ENCODE data around the gene TEAD4. TPM values are rescaled to one million over a fixed set of nuclear protein-coding genes. Genes with fewer than 3 reads are reported as not detected.

The TEAD4 gene
- total RNA-seq, 1 donor from 2014 or later = 48.8 TPM

DNA sequence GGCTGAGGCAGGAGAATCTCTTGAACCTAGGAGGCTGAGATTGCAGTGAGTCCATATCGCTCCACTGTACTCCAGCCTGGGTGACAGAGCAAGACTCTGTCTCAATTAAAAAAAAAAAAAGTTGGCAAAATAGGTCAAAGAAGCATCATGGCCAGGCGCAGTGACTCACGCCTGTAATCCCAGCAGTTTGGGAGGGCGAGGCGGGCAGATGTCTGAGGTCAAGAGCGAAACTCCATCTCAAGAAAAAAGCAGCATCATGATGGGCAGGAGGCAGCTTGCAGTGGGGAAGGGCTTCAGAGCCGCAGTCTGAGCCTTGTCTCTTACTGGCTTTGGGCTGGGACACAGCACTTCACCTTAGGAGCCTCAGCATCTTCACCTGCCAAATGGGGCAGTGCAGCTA, 21.4 kb downstream of the TEAD4 start:
- DNase-seq (ENCODE audit: low read depth) = no peak
- no peak overlapping the region for H3K4me3 ChIP-seq (ENCODE audit: low read depth, low read length)
- TF ChIP-seq, protein P1, sequence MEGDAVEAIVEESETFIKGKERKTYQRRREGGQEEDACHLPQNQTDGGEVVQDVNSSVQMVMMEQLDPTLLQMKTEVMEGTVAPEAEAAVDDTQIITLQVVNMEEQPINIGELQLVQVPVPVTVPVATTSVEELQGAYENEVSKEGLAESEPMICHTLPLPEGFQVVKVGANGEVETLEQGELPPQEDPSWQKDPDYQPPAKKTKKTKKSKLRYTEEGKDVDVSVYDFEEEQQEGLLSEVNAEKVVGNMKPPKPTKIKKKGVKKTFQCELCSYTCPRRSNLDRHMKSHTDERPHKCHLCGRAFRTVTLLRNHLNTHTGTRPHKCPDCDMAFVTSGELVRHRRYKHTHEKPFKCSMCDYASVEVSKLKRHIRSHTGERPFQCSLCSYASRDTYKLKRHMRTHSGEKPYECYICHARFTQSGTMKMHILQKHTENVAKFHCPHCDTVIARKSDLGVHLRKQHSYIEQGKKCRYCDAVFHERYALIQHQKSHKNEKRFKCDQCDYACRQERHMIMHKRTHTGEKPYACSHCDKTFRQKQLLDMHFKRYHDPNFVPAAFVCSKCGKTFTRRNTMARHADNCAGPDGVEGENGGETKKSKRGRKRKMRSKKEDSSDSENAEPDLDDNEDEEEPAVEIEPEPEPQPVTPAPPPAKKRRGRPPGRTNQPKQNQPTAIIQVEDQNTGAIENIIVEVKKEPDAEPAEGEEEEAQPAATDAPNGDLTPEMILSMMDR (conservative IDR thresholded peaks at IDR 0.05; ENCODE audit: low read depth, low read length) = no peak

DNA sequence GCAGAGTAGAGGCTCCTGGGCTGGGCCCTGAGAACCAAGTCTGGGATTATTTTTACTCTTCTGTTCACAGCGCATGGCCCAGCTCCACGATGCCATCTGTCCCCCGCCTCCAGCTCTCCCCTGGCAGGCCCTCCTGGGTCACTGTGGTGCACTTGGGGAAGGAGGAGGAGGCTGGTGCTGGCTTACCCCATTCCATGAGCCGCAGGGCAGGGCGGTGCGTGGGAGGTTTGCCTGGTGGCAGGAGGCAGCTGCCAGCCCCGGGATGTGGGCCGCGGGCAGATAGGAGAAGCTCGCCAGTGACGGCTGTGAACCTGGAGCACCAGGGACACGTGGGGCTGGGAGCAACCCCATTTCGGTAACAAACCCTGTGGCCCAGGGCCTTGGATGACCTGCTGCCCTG, 23.2 kb downstream of the TEAD4 start:
- H3K4me3 ChIP-seq (ENCODE audit: low read depth, low read length) = no peak overlapping the region
- TF ChIP-seq, protein P1 (conservative IDR thresholded peaks at IDR 0.05; ENCODE audit: low read depth, low read length) = no peak

DNA sequence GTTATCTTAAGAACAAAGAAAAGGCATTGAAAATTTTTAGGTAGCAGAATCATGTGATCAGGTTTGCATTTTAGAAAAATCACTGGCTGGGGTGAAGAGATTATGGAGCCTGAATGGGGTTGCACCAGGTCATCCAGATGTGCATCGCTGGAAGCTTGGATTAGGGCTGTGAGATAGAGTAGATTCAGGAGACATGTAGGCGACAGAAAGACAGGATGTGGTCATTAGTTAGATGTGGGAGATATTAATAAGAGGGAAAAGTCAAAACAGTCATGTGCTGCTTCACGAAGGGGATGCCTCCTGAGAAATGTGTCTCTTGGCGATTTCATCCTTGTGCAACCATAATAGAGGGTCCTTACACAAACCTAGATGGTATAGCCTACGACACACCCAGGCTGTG, 25.1 kb downstream of the TEAD4 start:
- TF ChIP-seq, protein P1 (conservative IDR thresholded peaks at IDR 0.05; ENCODE audit: low read depth, low read length) = no peak
- no peak overlapping the region for H3K4me3 ChIP-seq (ENCODE audit: low read depth, low read length)
- no peak for DNase-seq (ENCODE audit: low read depth)

More for the DNA sequence above, 23.2 kb downstream of the TEAD4 start:
- no peak for DNase-seq (ENCODE audit: low read depth)

DNA sequence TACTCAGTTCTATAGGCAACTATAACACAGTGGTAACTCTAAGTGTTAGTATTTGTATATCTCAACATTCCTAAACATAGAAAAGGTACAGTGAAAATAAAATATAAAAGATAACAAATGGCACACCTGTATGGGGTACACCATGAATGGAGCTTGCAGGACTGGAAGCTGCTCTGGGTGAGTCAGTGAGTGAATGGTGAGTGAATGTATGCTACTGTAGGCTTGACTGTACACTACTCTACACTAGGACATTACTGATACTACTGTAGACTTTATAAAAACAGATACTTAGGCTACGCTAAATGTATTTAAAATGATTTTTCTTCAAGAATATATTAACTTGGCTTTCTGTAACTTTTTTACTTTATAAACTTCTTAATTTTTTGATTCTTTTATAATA, 25.5 kb downstream of the TEAD4 start:
- no peak for DNase-seq (ENCODE audit: low read depth)
- TF ChIP-seq, protein P1 (conservative IDR thresholded peaks at IDR 0.05; ENCODE audit: low read depth, low read length) = no peak
- no peak overlapping the region for H3K4me3 ChIP-seq (ENCODE audit: low read depth, low read length)

DNA sequence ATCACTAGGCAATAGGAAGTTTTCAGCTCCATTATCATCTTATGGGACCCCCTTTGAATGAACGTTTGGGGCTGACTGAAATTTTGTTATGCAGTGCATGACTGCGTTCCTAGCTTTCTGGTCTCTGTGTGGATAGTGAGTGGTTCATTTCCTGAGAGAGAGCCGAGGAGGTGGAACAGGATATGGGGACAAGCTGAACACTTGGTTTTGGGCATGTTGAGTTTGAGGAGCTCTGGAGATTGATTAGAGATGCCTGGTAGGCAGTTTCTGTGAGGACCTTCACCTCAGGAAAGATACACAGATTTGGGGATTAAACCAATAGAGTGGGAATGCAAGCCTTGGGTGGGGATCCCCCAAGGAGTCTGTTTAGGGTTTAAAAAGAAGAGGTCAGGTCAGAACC, 27.7 kb downstream of the TEAD4 start:
- DNase-seq (ENCODE audit: low read depth) = no peak
- H3K4me3 ChIP-seq (ENCODE audit: low read depth, low read length) = no peak overlapping the region
- TF ChIP-seq, protein P1 (conservative IDR thresholded peaks at IDR 0.05; ENCODE audit: low read depth, low read length) = no peak

DNA sequence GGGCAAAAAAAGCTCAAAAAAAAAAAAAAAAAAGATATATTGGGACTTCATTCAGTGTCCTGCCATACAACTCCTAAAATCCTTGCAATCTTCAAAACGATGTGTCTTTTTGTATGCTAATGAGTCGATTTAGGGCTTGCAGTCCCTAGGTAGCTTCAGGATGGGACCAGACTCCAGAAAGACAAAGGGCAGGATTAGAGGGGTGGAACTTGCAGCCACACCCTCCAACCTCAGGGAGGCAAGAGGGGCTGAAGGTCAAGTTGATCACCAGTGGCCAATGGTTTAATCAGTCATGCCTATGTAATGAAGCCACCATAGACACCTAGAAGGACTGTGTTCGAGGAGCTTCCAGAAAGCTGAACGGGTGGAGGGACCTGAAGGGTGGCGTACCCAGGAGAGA, 29.3 kb downstream of the TEAD4 start:
- H3K4me3 ChIP-seq (ENCODE audit: low read depth, low read length) = no peak overlapping the region
- TF ChIP-seq, protein P1 (conservative IDR thresholded peaks at IDR 0.05; ENCODE audit: low read depth, low read length) = no peak
- DNase-seq (ENCODE audit: low read depth) = no peak

DNA sequence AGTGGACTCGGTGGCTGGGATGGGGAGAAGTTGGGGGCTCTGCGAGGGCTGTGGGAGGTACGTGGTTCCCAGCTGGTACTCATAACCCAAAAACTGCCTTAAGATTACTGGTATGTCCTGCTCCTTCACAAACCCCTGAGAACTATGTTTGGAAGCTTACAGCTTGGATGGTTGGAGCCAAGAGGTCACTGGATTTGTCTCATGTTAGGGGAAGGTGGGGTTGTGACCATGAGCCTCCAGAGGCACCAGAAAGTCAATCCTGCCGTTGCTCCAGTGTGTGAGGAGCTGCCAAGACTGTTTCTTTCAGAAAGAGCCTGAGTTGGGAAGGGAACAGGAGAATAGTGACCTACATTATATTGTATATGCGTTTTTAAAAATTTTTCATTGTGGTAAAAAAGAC, 33.5 kb downstream of the TEAD4 start:
- DNase-seq (ENCODE audit: low read depth) = no peak
- H3K4me3 ChIP-seq (ENCODE audit: low read depth, low read length) = no peak overlapping the region
- TF ChIP-seq, protein P1 (conservative IDR thresholded peaks at IDR 0.05; ENCODE audit: low read depth, low read length) = no peak

All from epithelial cell of proximal tubule (primary cell).